SU-DHL-6 (cell line): Measurements from ENCODE around the gene EEF2.
"Not testable (repeated sequence)": the region's sequence is repeated elsewhere in the genome, so short reads cannot be mapped to it uniquely, and the experiment has no call there.

Experiments used
- H2AFZ ChIP-seq: fragments of 200-600 bp; sonication (generic); 2 replicates; pipeline ENCODE4 v1.6.1; 2014; ENCODE audit warnings: low read depth, mild to moderate bottlenecking, moderate library complexity, mixed read lengths, antibody characterized with exemption, low read length; ENCODE audit not compliant: severe bottlenecking
- H3F3A ChIP-seq: fragments of 200-600 bp; shearing (Covaris generic); 2 replicates; pipeline ENCODE4 v1.6.0; 2016; ENCODE audit warnings: antibody characterized with exemption, mild to moderate bottlenecking; ENCODE audit not compliant: insufficient read depth
- H3K27ac ChIP-seq: fragments of 200-600 bp; sonication (generic); 2 replicates; pipeline ENCODE4 v1.5.1; 2016; ENCODE audit warnings: low read depth, mild to moderate bottlenecking, low read length, moderate library complexity, mixed read lengths
- H3K27me3 ChIP-seq: fragments of 200-600 bp; sonication (generic), shearing (Covaris generic); 2 replicates; pipeline ENCODE4 v1.6.0; 2014; ENCODE audit warnings: mild to moderate bottlenecking, low read length
- H3K36me3 ChIP-seq: fragments of 200-600 bp; sonication (generic); 2 replicates; pipeline ENCODE4 v1.6.1; 2014; ENCODE audit warnings: mild to moderate bottlenecking, low read length, mixed read lengths
- H3K4me2 ChIP-seq: fragments of 300-600, 200-600 bp; shearing (Covaris generic), sonication (generic); 2 replicates; pipeline ENCODE4 v1.6.0; 2014; ENCODE audit warnings: low read length, low read depth, mild to moderate bottlenecking; ENCODE audit not compliant: poor library complexity, severe bottlenecking
- H3K4me3 ChIP-seq: fragments of 200-600 bp; sonication (generic); 2 replicates; pipeline ENCODE4 v1.5.1; 2014; ENCODE audit warnings: antibody characterized with exemption, low read length, mild to moderate bottlenecking, mixed read lengths; ENCODE audit not compliant: insufficient read depth, poor library complexity, severe bottlenecking
- H3K79me2 ChIP-seq: fragments of 200-600 bp; sonication (generic); 2 replicates; pipeline ENCODE4 v1.6.1; 2014; ENCODE audit warnings: mild to moderate bottlenecking, low read length, moderate library complexity; ENCODE audit not compliant: insufficient read depth
- H3K9ac ChIP-seq: fragments of 200-600 bp; sonication (generic); 2 replicates; pipeline ENCODE4 v1.7.0; 2014; ENCODE audit warnings: mild to moderate bottlenecking, low read length
- H3K9me2 ChIP-seq: fragments of 200-600 bp; sonication (generic); replicated peaks from 2 replicates; pipeline ENCODE4 v1.6.1; 2014; ENCODE audit warnings: low read length; ENCODE audit not compliant: insufficient read depth
- H3K9me3 ChIP-seq: fragments of 200-600 bp; sonication (generic); 2 replicates; pipeline ENCODE4 v1.6.1; 2014; ENCODE audit warnings: low read length, mixed read lengths; ENCODE audit not compliant: insufficient read depth
- H4K20me1 ChIP-seq: fragments of 200-600 bp; sonication (generic); 2 replicates; pipeline ENCODE4 v1.6.1; 2014; ENCODE audit warnings: low read depth, mild to moderate bottlenecking, antibody characterized with exemption, low read length, moderate library complexity, mixed read lengths
- EZH2phosphoT487 ChIP-seq: fragments of 200-600 bp; sonication (generic), shearing (Covaris generic); conservative IDR thresholded peaks from 2 replicates; pipeline ENCODE4 v1.6.1; 2018; ENCODE audit warnings: mild to moderate bottlenecking, antibody characterized with exemption, low read length, moderate library complexity, mixed read lengths
- TF ChIP-seq, protein P1 (sequence below): fragments of 200-600 bp; sonication (generic); IDR thresholded peaks from one replicate; pipeline ENCODE4 v1.5.1; 2017; ENCODE audit warnings: antibody characterized with exemption, mild to moderate bottlenecking, low read length, moderate library complexity; ENCODE audit not compliant: insufficient read depth, poor library complexity, severe bottlenecking

The EEF2 gene

DNA sequence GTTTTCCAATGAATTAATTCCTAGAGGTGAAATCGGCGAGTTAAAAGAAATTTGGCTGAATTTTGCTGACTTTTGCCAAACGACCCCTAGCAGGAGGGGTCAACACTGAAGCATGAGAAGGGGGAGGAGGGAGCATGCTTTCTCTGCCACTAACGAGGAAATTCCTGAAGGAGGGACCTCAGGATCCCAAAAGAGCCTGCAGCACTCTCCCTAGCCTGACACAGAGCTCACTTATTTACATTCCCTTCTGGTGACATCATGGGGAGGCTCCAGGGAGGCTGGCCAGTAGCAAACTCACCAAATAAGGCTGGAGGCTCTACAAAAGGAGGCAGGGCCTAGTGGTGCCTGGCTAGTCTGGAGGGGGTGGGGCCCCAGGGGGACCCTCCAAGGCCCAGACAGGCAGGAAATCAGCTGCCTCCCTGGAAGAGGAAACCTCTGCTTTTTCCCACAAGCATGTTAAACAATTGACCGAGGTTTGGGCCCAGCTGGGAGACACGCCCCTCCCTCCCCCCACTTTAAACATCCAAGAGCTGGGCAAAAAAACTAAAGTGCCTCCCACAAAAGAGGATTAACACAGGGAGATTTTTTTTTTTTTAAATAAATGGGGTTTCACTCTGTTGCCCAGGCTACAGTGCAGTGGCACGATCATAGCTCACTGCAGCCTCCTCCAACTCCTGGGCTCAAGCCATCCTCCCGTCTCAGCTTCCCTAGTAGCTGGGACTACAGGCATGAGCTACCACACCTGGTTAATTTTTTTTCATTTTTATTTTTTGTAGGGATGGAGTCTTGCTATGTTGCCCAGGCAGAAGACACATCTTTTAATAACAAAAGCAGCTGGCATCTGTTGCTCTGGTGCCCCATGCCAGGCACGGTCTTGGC, 16.5 kb downstream of the EEF2 start:
- no peaks in the 10 kb centered on the region for H3K9me2 ChIP-seq
- H2AFZ ChIP-seq = no peak overlapping the region
- no peak overlapping the region for H3K9ac ChIP-seq
- no peak overlapping the region for H3K4me2 ChIP-seq
- H4K20me1 ChIP-seq = no peaks in the 10 kb centered on the region; the same call in 1 of the 2 replicates
- TF ChIP-seq, protein P1, sequence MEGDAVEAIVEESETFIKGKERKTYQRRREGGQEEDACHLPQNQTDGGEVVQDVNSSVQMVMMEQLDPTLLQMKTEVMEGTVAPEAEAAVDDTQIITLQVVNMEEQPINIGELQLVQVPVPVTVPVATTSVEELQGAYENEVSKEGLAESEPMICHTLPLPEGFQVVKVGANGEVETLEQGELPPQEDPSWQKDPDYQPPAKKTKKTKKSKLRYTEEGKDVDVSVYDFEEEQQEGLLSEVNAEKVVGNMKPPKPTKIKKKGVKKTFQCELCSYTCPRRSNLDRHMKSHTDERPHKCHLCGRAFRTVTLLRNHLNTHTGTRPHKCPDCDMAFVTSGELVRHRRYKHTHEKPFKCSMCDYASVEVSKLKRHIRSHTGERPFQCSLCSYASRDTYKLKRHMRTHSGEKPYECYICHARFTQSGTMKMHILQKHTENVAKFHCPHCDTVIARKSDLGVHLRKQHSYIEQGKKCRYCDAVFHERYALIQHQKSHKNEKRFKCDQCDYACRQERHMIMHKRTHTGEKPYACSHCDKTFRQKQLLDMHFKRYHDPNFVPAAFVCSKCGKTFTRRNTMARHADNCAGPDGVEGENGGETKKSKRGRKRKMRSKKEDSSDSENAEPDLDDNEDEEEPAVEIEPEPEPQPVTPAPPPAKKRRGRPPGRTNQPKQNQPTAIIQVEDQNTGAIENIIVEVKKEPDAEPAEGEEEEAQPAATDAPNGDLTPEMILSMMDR = no peak
- TF ChIP-seq EZH2phosphoT487 = no peak
- no peaks in the 10 kb centered on the region for H3K9me3 ChIP-seq
- H3K36me3 ChIP-seq = 0 out of 2 replicates have a peak, but pooled peaks cover 2% of the 10 kb centered on the region
- H3K4me3 ChIP-seq = no peak overlapping the region
- H3K27ac ChIP-seq = no peak overlapping the region
- H3K27me3 ChIP-seq = no peaks in the 10 kb centered on the region
- peaks cover 17% of the 10 kb centered on the region for H3F3A ChIP-seq
- H3K79me2 ChIP-seq = peaks cover 29% of the 10 kb centered on the region

DNA sequence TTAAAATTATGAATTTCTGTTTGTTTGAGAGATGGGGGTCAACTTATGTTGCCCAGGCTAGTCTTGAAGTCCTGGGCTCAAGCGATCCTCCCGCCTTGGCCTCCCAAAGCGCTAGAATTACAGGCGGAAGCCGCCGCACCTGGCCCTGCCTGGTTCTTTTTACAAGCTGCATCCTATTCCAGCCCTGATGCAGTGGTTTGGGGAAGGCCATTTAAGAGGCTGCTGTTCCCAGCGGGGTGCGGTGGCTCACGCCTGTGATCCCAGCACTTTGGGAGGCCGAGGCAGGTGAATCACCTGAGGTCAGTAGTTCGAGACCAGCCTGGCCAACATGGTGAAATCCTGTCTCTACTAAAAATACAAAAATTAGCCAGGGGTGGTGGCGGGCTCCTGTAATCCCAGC, 17.3 kb downstream of the EEF2 start:
- H3F3A ChIP-seq = peaks cover 17% of the 10 kb centered on the region
- H3K9ac ChIP-seq, H3K9me3 ChIP-seq, H2AFZ ChIP-seq, H3K27ac ChIP-seq, H3K27me3 ChIP-seq, H3K9me2 ChIP-seq, H3K4me2 ChIP-seq, H3K4me3 ChIP-seq, H4K20me1 ChIP-seq, H3K36me3 ChIP-seq: not testable (repeated sequence)
- peaks cover 29% of the 10 kb centered on the region for H3K79me2 ChIP-seq

DNA sequence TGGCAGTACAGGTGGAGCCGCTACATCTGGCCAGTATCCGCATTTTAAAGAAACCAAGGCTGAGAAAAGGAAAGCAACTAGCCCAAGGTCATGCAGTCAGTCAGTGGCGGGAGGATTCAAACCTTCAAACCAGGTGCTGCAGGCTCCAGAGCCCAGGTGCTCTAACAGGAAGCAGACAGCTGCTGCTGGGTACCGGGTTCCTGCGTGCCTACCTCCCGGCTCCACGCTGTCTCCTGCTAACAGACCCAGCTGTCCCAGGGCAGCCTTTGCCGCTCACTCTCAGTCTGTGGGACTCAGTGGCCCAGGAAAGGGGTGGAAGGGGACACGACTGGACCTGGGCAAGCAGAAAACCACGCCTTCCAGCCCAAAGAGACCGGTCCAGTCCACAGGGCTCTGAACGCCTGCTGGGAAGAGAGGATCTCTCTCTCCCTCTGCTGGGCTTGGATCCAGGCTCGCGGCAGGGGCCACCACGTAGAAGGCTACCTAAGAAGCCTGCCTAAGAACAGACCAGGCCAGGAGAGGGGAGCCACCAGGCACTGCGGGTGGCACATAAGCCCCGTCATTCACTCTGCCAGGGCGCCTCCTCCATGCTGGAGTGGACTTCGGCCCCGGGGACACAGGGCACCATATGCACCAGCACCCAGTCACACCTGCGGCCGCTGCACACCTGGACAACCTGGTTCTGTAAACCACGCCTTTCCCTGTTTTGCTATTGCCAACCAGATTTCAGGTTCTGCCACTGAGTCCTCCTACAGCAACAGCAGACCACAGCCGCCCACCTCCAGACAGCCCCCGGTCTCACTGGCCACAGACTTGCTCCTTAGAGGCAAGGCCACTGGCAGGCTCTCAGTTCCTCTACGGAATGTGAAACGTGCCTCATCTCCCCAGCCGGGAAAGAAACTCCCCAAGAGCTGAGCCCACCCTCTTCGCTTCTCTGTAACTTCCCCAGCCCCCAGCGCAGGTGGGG, 18.9 kb downstream of the EEF2 start:
- Histone ChIP-seq H3K27ac (no peak overlapping the region), H3K9me2 (no peaks in the 10 kb centered on the region), H3K4me2 (no peak overlapping the region), H3K4me3 (no peak overlapping the region), H3K9me3 (no peaks in the 10 kb centered on the region), H3K9ac (no peak overlapping the region), H3K27me3 (no peaks in the 10 kb centered on the region), H2AFZ (no peak overlapping the region), H3K36me3 (0 out of 2 replicates have a peak, but pooled peaks cover 2% of the 10 kb centered on the region), H4K20me1 (no peaks in the 10 kb centered on the region; the same call in 1 of the 2 replicates), H3F3A (peaks cover 1% of the 10 kb centered on the region; the same call in 1 of the 2 replicates), H3K79me2 (peaks cover 29% of the 10 kb centered on the region)
- no peak for TF ChIP-seq EZH2phosphoT487
- TF ChIP-seq, protein P1 = no peak
